K562 treated with DMSO at 1 percent for 4 hours (cell line): ENCODE results near the gene ABCF1. TPM values are rescaled to one million over a fixed set of nuclear protein-coding genes. Genes with fewer than 3 reads are reported as not detected.

ENCODE experiments used
- total RNA-seq: library from RNA; unstranded; fragments of 300-600 nt; gene quantifications from 2 replicates; pipeline ENCODE4 v1.2.3, GENCODE V29; 2022; ENCODE audit not compliant: insufficient read depth

The ABCF1 gene
- 87.2 and 92.7 TPM in 2 replicates for total RNA-seq

GRCh38 chr6:30571075-30571761 is at the start of gene ABCF1:
Gene ABCF1 (plus strand): TSS chr6:30571442. CDS start chr6:30571488, 46 bp downstream.

GRCh38 chr6:30556066-30556905 is 15.0 kb upstream of the ABCF1 start, which contains the start of gene GNL1:
Gene GNL1 (minus strand): TSS chr6:30556489. CDS start chr6:30556203, 286 bp downstream.

GRCh38 chr6:30556906-30557682 is 14.1 kb upstream of the ABCF1 start, which contains the start of gene PRR3:
Gene PRR3 (plus strand): TSS chr6:30557295. CDS start chr6:30557345, 50 bp downstream.

DNA sequence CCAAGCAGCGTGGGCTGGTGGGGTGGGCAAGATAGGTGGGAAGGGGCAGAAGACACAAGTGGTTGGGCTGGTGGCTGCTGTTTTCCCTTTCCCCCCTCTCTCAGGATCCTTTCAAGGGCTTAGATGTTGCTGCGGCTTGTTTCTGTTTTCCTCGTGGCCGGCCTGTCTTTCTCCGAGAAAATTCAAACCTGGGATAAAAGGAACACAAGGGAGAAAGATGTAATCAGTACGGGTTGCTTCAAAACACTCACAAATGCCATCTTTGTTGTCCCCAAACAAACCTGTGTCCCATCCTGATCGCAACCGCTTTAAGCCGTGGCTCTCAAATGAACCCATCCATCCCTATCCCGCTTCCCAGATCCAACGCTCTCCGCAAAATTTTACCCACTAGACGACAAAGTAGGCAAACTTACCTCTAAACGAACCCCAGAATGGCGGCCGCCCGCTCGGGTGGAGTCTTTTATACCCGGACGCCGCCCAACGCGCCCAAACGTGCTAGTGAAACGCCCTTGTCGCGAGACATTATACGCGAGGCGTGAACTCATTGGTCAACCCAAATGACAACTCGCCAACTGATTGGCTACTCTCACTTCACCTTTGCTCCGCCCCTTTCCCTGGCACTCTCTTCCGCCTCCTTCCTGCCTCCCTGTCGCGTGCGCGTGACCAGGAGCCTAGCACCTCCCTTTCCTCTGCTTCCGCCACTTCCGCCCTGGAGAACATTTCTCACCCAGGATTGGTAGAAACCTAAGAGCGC is 45.7 kb downstream of the ABCF1 start, which contains the start of gene PPP1R10:
TSS of gene PPP1R10 (minus strand) at position 433 of the 754 bp plus-strand sequence. CDS start 7,299 bp downstream, outside the sequence.

DNA sequence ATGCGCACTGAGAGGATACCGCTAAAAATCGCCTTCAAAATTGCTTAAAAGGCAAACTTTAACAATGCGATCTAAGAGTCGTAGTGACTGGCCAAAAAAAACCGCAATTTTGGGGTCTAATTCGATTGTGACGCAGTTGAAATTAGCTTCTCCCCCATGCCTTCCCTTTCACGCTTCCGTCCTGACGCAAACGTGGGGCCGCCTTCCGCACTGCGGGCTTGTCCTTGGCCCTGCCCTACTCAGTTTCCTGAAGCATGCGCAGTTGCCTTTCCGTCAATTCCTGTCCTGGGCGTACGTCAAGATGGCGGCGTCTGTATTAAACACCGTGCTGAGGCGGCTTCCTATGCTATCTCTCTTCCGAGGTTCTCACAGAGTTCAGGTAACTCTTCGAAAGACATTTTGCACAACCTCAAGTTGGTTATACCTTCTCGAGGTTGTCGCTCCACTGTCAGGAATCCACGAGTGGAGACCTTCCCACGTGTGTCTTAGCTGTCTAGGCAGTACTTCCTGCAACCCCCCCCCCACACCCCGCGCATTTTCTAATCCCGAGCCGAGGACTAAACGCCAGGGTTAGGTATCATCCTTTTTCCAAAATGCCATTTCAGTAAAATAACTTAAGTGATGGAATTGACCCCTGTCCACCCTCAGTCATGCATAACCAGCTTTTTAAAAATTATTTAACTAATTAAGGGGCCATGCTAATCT is 46.5 kb downstream of the ABCF1 start, which contains the start of gene MRPS18B:
TSS of gene MRPS18B (plus strand) at position 276 of the 705 bp plus-strand sequence. CDS start at position 302, 26 bp downstream.

GRCh38 chr6:30626484-30627366 is 55.5 kb downstream of the ABCF1 start, which contains the start of gene ATAT1:
Gene ATAT1 (plus strand): TSS chr6:30626874.

Other genes with a start within 250 kb of the ABCF1 start
- 6.6 and 13.8 TPM in 2 replicates for gene TRIM39, start 244.5 kb upstream of the ABCF1 start, total RNA-seq
- gene RPP21, start 226.3 kb upstream of the ABCF1 start, total RNA-seq: 194 and 243 TPM in 2 replicates
- 110 and 121 TPM in 2 replicates for gene HLA-E, start 81.9 kb upstream of the ABCF1 start, total RNA-seq
- gene GNL1, start 15.0 kb upstream of the ABCF1 start, total RNA-seq: 41.6 and 44.0 TPM in 2 replicates
- gene PRR3, start 14.1 kb upstream of the ABCF1 start, total RNA-seq: 7.8 and 8.7 TPM in 2 replicates
- 20.4 and 26.4 TPM in 2 replicates for gene PPP1R10, start 45.8 kb downstream of the ABCF1 start, total RNA-seq
- gene MRPS18B, start 46.4 kb downstream of the ABCF1 start, total RNA-seq: 86.9 and 98.3 TPM in 2 replicates
- gene ATAT1, start 55.4 kb downstream of the ABCF1 start, total RNA-seq: 3.0 and 4.6 TPM in 2 replicates
- 25.0 and 26.8 TPM in 2 replicates for gene C6orf136, start 75.7 kb downstream of the ABCF1 start, total RNA-seq
- gene DHX16, start 101.6 kb downstream of the ABCF1 start, total RNA-seq: 46.5 and 54.7 TPM in 2 replicates
- gene PPP1R18, start 115.2 kb downstream of the ABCF1 start, total RNA-seq: 80.7 and 94.0 TPM in 2 replicates
- gene NRM, start 119.5 kb downstream of the ABCF1 start, total RNA-seq: 23.6 and 32.0 TPM in 2 replicates
- gene MDC1, start 145.8 kb downstream of the ABCF1 start, total RNA-seq: 57.9 and 63.3 TPM in 2 replicates
- 1,432 and 1,624 TPM in 2 replicates for gene TUBB, start 148.9 kb downstream of the ABCF1 start, total RNA-seq
- 294 and 327 TPM in 2 replicates for gene FLOT1, start 171.2 kb downstream of the ABCF1 start, total RNA-seq
- 45.5 and 66.2 TPM in 2 replicates for gene IER3, start 173.1 kb downstream of the ABCF1 start, total RNA-seq